ENCODE results near the gene LRP1B. TPM values are rescaled to one million over a fixed set of nuclear protein-coding genes. Genes with fewer than 3 reads are reported as not detected.

The LRP1B gene
- total and polyA plus RNA-seq, 2 of the 8 experiments (the other 6 are each of a cell fraction or from before 2014, with no cell fraction given), result 0.03 TPM; not detected in 1

DNA sequence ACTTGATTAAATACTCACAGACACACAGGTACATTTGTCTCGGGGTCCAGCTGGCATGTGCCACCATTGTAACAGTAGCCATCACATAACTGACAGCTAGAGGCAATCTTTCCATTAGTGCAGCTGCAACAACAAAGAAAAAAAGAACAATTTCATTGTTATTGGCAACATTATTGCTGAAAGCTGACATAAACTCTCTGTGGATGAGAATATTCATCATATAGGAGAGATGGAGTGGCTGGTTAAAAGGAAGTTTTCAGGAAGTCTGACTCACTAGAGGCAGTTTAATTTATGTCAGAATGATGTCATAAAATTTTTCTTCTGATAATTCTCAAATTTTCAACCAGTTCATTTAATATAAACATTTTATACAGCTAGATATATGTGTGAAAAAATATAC is 1860.6 kb downstream of the LRP1B start:
- no peak overlapping the region for H3K27ac ChIP-seq (ENCODE audit: low read depth, low read length)
- no peak overlapping the region for H3K23ac ChIP-seq (ENCODE audit: insufficient read length)
- H4K20me1 ChIP-seq (replicated peaks in 1 of 2; ENCODE audit: control insufficient read depth in 1 of 2, insufficient read depth in 2 of 2, low read length in 2 of 2), result no peaks in the 10 kb centered on the region
- no peak overlapping the region for H4K5ac ChIP-seq (ENCODE audit: insufficient read length, low read depth, low read length)
- H4K91ac ChIP-seq (replicated peaks; ENCODE audit: insufficient read length, low read length), result no peak overlapping the region
- no peaks in the 10 kb centered on the region for H3K79me2 ChIP-seq (ENCODE audit: control insufficient read depth in 1 of 2, insufficient read depth in 2 of 2, low read length in 2 of 2)
- no peaks in the 10 kb centered on the region for H3K36me3 ChIP-seq (ENCODE audit: control insufficient read depth in 2 of 4, insufficient read depth in 4 of 4, low read length in 3 of 4)
- no peak overlapping the region for H3K14ac ChIP-seq (ENCODE audit: insufficient read length)
- H2BK20ac ChIP-seq (ENCODE audit: low read length), result no peak overlapping the region
- H4K8ac ChIP-seq (ENCODE audit: extremely low read depth, insufficient read depth, low read length), result no peak overlapping the region
- H3K9ac ChIP-seq (replicated peaks in 1 of 4; ENCODE audit: extremely low read depth in 1 of 4, low read depth in 3 of 4, low read length in 3 of 4), result no peak overlapping the region
- no peaks in the 10 kb centered on the region for H3K23me2 ChIP-seq (ENCODE audit: low read depth, low read length)
- H3K27me3 ChIP-seq (replicated peaks in 1 of 4; ENCODE audit: control insufficient read depth in 3 of 4, extremely low read depth in 1 of 4, insufficient read depth in 3 of 4, low read length in 3 of 4), result no peaks in the 10 kb centered on the region
- H3K79me1 ChIP-seq (ENCODE audit: low read depth, low read length), result no peaks in the 10 kb centered on the region
- POLR2A ChIA-PET (ENCODE audit: partially characterized antibody), result no interaction called here
- no peaks in the 10 kb centered on the region for H3K4me1 ChIP-seq (replicated peaks in 1 of 4; ENCODE audit: control insufficient read depth in 3 of 4, insufficient read depth in 4 of 4, low read length in 3 of 4)
- H3K18ac ChIP-seq (ENCODE audit: extremely low read depth, low read length), result no peak overlapping the region
- H3K56ac ChIP-seq (replicated peaks; ENCODE audit: insufficient read length, low read depth, low read length), result no peak overlapping the region
- no peak overlapping the region for H2BK120ac ChIP-seq (replicated peaks; ENCODE audit: low read depth, low read length)
- DNase-seq (ENCODE audit: low read depth in 1 of 2, low spot score in 2 of 2) (no peak), FAIRE-seq (no peak)
- no peak overlapping the region for H2BK12ac ChIP-seq (ENCODE audit: low read depth, low read length)
- no peak for TF ChIP-seq TBP (IDR thresholded peaks at IDR 0.05; ENCODE audit: low read depth, low read length)
- no peak overlapping the region for H2BK15ac ChIP-seq (ENCODE audit: low read length)
- no peaks in the 10 kb centered on the region for H3K9me3 ChIP-seq (ENCODE audit: insufficient read depth in 2 of 2, low read depth in 1 of 2, low read length in 1 of 2)
- no peak overlapping the region for H3K4ac ChIP-seq (replicated peaks; ENCODE audit: insufficient read length, low read depth, low read length)
- H3K4me2 ChIP-seq (ENCODE audit: insufficient read depth in 1 of 2, low read depth in 2 of 2, low read length in 2 of 2), result no peak overlapping the region
- 94% methylated on average over 1 of the region's 1 CpG; no CpG with 5 or more reads in 1 of the 2 experiments for WGBS, 2 experiments (ENCODE audit: extremely low coverage in 1 of 2, insufficient coverage in 1 of 2, insufficient read length in 1 of 2, insufficient replicate concordance in 2 of 2, low coverage in 1 of 2, low lambda C conversion rate in 2 of 2, missing lambda C conversion rate in 1 of 2)
- no peak overlapping the region for H2AFZ ChIP-seq (ENCODE audit: low read length)
- no peak overlapping the region for H3K4me3 ChIP-seq (ENCODE audit: extremely low read depth in 1 of 4, insufficient read depth in 2 of 4, low read depth in 3 of 4, low read length in 4 of 4)
- H2BK5ac ChIP-seq (ENCODE audit: low read depth, low read length), result no peak overlapping the region
- CTCF ChIA-PET (ENCODE audit: partially characterized antibody), result interaction anchor here (0.6 kb wide), 1 partner anchor 12 kb away, joined by 3 read pairs; no protein-coding TSS in a partner anchor
- no peak overlapping the region for H2AK5ac ChIP-seq (ENCODE audit: low read depth, low read length)

Measured in H1 (cell line).